ENCODE results near the gene NOSTRIN. TPM values are rescaled to one million over a fixed set of nuclear protein-coding genes. Genes with fewer than 3 reads are reported as not detected.
A peak's percentile ranks its signal among the peaks of the same experiment; 100 is the strongest.

NOSTRIN gene
- total and polyA plus RNA-seq, 2 donors, result 2.8 to 8.1 TPM

- H3K36me3 ChIP-seq (ENCODE audit: control insufficient read depth in 2 of 2, insufficient read depth in 2 of 2, low read length in 1 of 2), result no peaks in the 10 kb centered on the region
- peak in 1 of 9 donors; percentile 5 for DNase-seq (ENCODE audit: low read depth in 6 of 9, low spot score in 9 of 9)
- no peaks in the 10 kb centered on the region for H3K9me3 ChIP-seq (ENCODE audit: control insufficient read depth in 2 of 2, insufficient read depth in 1 of 2, low read length in 1 of 2)
- no peak overlapping the region for H3K4me3 ChIP-seq (ENCODE audit: low read length in 2 of 2)
- no peaks in the 10 kb centered on the region for H3K4me1 ChIP-seq (ENCODE audit: control insufficient read depth in 2 of 2, insufficient read depth in 2 of 2, low read length in 2 of 2)
- no peak overlapping the region for H3K27ac ChIP-seq (ENCODE audit: low read depth in 1 of 2, low read length in 1 of 2)
- WGBS, result 74% methylated on average over 4 of the region's 4 CpGs
- H3K27me3 ChIP-seq (ENCODE audit: control insufficient read depth in 2 of 2, insufficient read depth in 1 of 2, low read length in 1 of 2), result no peaks in the 10 kb centered on the region
Observed at GRCh38 chr2:168896783-168897182, 94.3 kb downstream of the NOSTRIN start.

- Histone ChIP-seq H3K4me3 (ENCODE audit: low read length in 2 of 2) (no peak overlapping the region), H3K4me1 (ENCODE audit: control insufficient read depth in 2 of 2, insufficient read depth in 2 of 2, low read length in 2 of 2) (no peaks in the 10 kb centered on the region), H3K9me3 (ENCODE audit: control insufficient read depth in 2 of 2, insufficient read depth in 1 of 2, low read length in 1 of 2) (no peaks in the 10 kb centered on the region), H3K27ac (ENCODE audit: low read depth in 1 of 2, low read length in 1 of 2) (no peak overlapping the region), H3K36me3 (ENCODE audit: control insufficient read depth in 2 of 2, insufficient read depth in 2 of 2, low read length in 1 of 2) (no peaks in the 10 kb centered on the region), H3K27me3 (ENCODE audit: control insufficient read depth in 2 of 2, insufficient read depth in 1 of 2, low read length in 1 of 2) (no peaks in the 10 kb centered on the region)
- 96% methylated on average over 1 of the region's 1 CpG for WGBS
- no peak for DNase-seq (ENCODE audit: low read depth in 6 of 9, low spot score in 9 of 9)
Observed at GRCh38 chr2:168897449-168897848, 95.0 kb downstream of the NOSTRIN start.

GRCh38 chr2:168901003-168901402, 98.6 kb downstream of the NOSTRIN start, which contains the start of gene G6PC2:
TSS of gene G6PC2 (plus strand) at chr2:168901291. CDS start at chr2:168901332, 41 bp downstream.
- Histone ChIP-seq H3K27me3 (ENCODE audit: control insufficient read depth in 2 of 2, insufficient read depth in 1 of 2, low read length in 1 of 2) (no peaks in the 10 kb centered on the region), H3K27ac (ENCODE audit: low read depth in 1 of 2, low read length in 1 of 2) (no peak within 1 kb of the TSS), H3K36me3 (ENCODE audit: control insufficient read depth in 2 of 2, insufficient read depth in 2 of 2, low read length in 1 of 2) (no peaks in the 10 kb centered on the region), H3K9me3 (ENCODE audit: control insufficient read depth in 2 of 2, insufficient read depth in 1 of 2, low read length in 1 of 2) (no peaks in the 10 kb centered on the region), H3K4me1 (ENCODE audit: control insufficient read depth in 2 of 2, insufficient read depth in 2 of 2, low read length in 2 of 2) (no peaks in the 10 kb centered on the region), H3K4me3 (ENCODE audit: low read length in 2 of 2) (no peak within 1 kb of the TSS)
- DNase-seq (ENCODE audit: low read depth in 6 of 9, low spot score in 9 of 9), result no peak
- 86% methylated on average over 5 of the region's 5 CpGs for WGBS

- WGBS, result over 99% methylated on average over 2 of the region's 2 CpGs
- H3K36me3 ChIP-seq (ENCODE audit: control insufficient read depth in 2 of 2, insufficient read depth in 2 of 2, low read length in 1 of 2), result no peaks in the 10 kb centered on the region
- no peaks in the 10 kb centered on the region for H3K4me1 ChIP-seq (ENCODE audit: control insufficient read depth in 2 of 2, insufficient read depth in 2 of 2, low read length in 2 of 2)
- H3K27me3 ChIP-seq (ENCODE audit: control insufficient read depth in 2 of 2, insufficient read depth in 1 of 2, low read length in 1 of 2), result no peaks in the 10 kb centered on the region
- no peak overlapping the region for H3K27ac ChIP-seq (ENCODE audit: low read depth in 1 of 2, low read length in 1 of 2)
- DNase-seq (ENCODE audit: low read depth in 6 of 9, low spot score in 9 of 9), result no peak
- no peaks in the 10 kb centered on the region for H3K9me3 ChIP-seq (ENCODE audit: control insufficient read depth in 2 of 2, insufficient read depth in 1 of 2, low read length in 1 of 2)
- H3K4me3 ChIP-seq (ENCODE audit: low read length in 2 of 2), result no peak overlapping the region
Observed at GRCh38 chr2:168903888-168904287, 101.5 kb downstream of the NOSTRIN start.

GRCh38 chr2:168904358-168904757, 101.9 kb downstream of the NOSTRIN start:
- Histone ChIP-seq H3K27ac (ENCODE audit: low read depth in 1 of 2, low read length in 1 of 2) (no peak overlapping the region), H3K4me3 (ENCODE audit: low read length in 2 of 2) (no peak overlapping the region), H3K4me1 (ENCODE audit: control insufficient read depth in 2 of 2, insufficient read depth in 2 of 2, low read length in 2 of 2) (no peaks in the 10 kb centered on the region), H3K9me3 (ENCODE audit: control insufficient read depth in 2 of 2, insufficient read depth in 1 of 2, low read length in 1 of 2) (no peaks in the 10 kb centered on the region), H3K27me3 (ENCODE audit: control insufficient read depth in 2 of 2, insufficient read depth in 1 of 2, low read length in 1 of 2) (no peaks in the 10 kb centered on the region), H3K36me3 (ENCODE audit: control insufficient read depth in 2 of 2, insufficient read depth in 2 of 2, low read length in 1 of 2) (no peaks in the 10 kb centered on the region)
- WGBS, result 97% methylated on average over 3 of the region's 3 CpGs
- DNase-seq (ENCODE audit: low read depth in 6 of 9, low spot score in 9 of 9), result no peak

GRCh38 chr2:168907940-168908662, 105.7 kb downstream of the NOSTRIN start:
- 97% methylated on average over 8 of the region's 8 CpGs for WGBS
- H3K4me3 ChIP-seq (ENCODE audit: low read length in 2 of 2), result no peak overlapping the region
- no peak for DNase-seq (ENCODE audit: low read depth in 6 of 9, low spot score in 9 of 9)
- no peaks in the 10 kb centered on the region for H3K36me3 ChIP-seq (ENCODE audit: control insufficient read depth in 2 of 2, insufficient read depth in 2 of 2, low read length in 1 of 2)
- peaks cover 0 to 4% of the 10 kb centered on the region in 2 donors for H3K4me1 ChIP-seq (ENCODE audit: control insufficient read depth in 2 of 2, insufficient read depth in 2 of 2, low read length in 2 of 2)
- H3K27me3 ChIP-seq (ENCODE audit: control insufficient read depth in 2 of 2, insufficient read depth in 1 of 2, low read length in 1 of 2), result peaks cover 2 to 12% of the 10 kb centered on the region in 2 donors
- no peaks in the 10 kb centered on the region for H3K9me3 ChIP-seq (ENCODE audit: control insufficient read depth in 2 of 2, insufficient read depth in 1 of 2, low read length in 1 of 2)
- no peak overlapping the region for H3K27ac ChIP-seq (ENCODE audit: low read depth in 1 of 2, low read length in 1 of 2)

GRCh38 chr2:168910330-168910729, 107.9 kb downstream of the NOSTRIN start:
- Histone ChIP-seq H3K4me3 (ENCODE audit: low read length in 2 of 2) (no peak overlapping the region), H3K27ac (ENCODE audit: low read depth in 1 of 2, low read length in 1 of 2) (no peak overlapping the region), H3K9me3 (ENCODE audit: control insufficient read depth in 2 of 2, insufficient read depth in 1 of 2, low read length in 1 of 2) (no peaks in the 10 kb centered on the region), H3K4me1 (ENCODE audit: control insufficient read depth in 2 of 2, insufficient read depth in 2 of 2, low read length in 2 of 2) (peaks cover 0 to 4% of the 10 kb centered on the region in 2 donors), H3K27me3 (ENCODE audit: control insufficient read depth in 2 of 2, insufficient read depth in 1 of 2, low read length in 1 of 2) (peaks cover 2 to 14% of the 10 kb centered on the region in 2 donors), H3K36me3 (ENCODE audit: control insufficient read depth in 2 of 2, insufficient read depth in 2 of 2, low read length in 1 of 2) (no peaks in the 10 kb centered on the region)
- DNase-seq (ENCODE audit: low read depth in 6 of 9, low spot score in 9 of 9), result no peak
- WGBS, result 93% methylated on average over 5 of the region's 5 CpGs

- Histone ChIP-seq H3K4me3 (ENCODE audit: low read length in 2 of 2) (no peak overlapping the region), H3K4me1 (ENCODE audit: control insufficient read depth in 2 of 2, insufficient read depth in 2 of 2, low read length in 2 of 2) (peaks cover 0 to 4% of the 10 kb centered on the region in 2 donors), H3K27ac (ENCODE audit: low read depth in 1 of 2, low read length in 1 of 2) (no peak overlapping the region), H3K27me3 (ENCODE audit: control insufficient read depth in 2 of 2, insufficient read depth in 1 of 2, low read length in 1 of 2) (peaks cover 2 to 14% of the 10 kb centered on the region in 2 donors), H3K9me3 (ENCODE audit: control insufficient read depth in 2 of 2, insufficient read depth in 1 of 2, low read length in 1 of 2) (no peaks in the 10 kb centered on the region), H3K36me3 (ENCODE audit: control insufficient read depth in 2 of 2, insufficient read depth in 2 of 2, low read length in 1 of 2) (no peaks in the 10 kb centered on the region)
- no peak for DNase-seq (ENCODE audit: low read depth in 6 of 9, low spot score in 9 of 9)
- WGBS, result 65% methylated on average over 6 of the region's 6 CpGs
Observed at GRCh38 chr2:168912466-168912865, 110.0 kb downstream of the NOSTRIN start.

GRCh38 chr2:168912901-168913369, 110.5 kb downstream of the NOSTRIN start:
- no peak overlapping the region for H3K4me3 ChIP-seq (ENCODE audit: low read length in 2 of 2)
- DNase-seq (ENCODE audit: low read depth in 6 of 9, low spot score in 9 of 9), result peak in 1 of 9 donors; percentile 15
- H3K9me3 ChIP-seq (ENCODE audit: control insufficient read depth in 2 of 2, insufficient read depth in 1 of 2, low read length in 1 of 2), result no peaks in the 10 kb centered on the region
- H3K4me1 ChIP-seq (ENCODE audit: control insufficient read depth in 2 of 2, insufficient read depth in 2 of 2, low read length in 2 of 2), result peaks cover 0 to 4% of the 10 kb centered on the region in 2 donors
- 45% methylated on average over 21 of the region's 21 CpGs for WGBS
- H3K27me3 ChIP-seq (ENCODE audit: control insufficient read depth in 2 of 2, insufficient read depth in 1 of 2, low read length in 1 of 2), result peaks cover 2 to 14% of the 10 kb centered on the region in 2 donors
- no peak overlapping the region for H3K27ac ChIP-seq (ENCODE audit: low read depth in 1 of 2, low read length in 1 of 2)
- no peaks in the 10 kb centered on the region for H3K36me3 ChIP-seq (ENCODE audit: control insufficient read depth in 2 of 2, insufficient read depth in 2 of 2, low read length in 1 of 2)
